C4-2B (cell line): ENCODE data around the gene C1R.

ENCODE experiments used
- H3K27ac ChIP-seq: fragments of 450-650 bp; 2 replicates; pipeline ENCODE4 v1.5.1; 2017
- ZFX ChIP-seq: fragments of 450-650 bp; IDR thresholded peaks from 2 replicates; pipeline ENCODE4 v1.6.1; 2017
- TF ChIP-seq, protein P1 (sequence below): fragments of 450-650 bp; conservative IDR thresholded peaks from 2 replicates; pipeline ENCODE4 v1.5.1; 2017; ENCODE audit warnings: mild to moderate bottlenecking

C1R gene

DNA sequence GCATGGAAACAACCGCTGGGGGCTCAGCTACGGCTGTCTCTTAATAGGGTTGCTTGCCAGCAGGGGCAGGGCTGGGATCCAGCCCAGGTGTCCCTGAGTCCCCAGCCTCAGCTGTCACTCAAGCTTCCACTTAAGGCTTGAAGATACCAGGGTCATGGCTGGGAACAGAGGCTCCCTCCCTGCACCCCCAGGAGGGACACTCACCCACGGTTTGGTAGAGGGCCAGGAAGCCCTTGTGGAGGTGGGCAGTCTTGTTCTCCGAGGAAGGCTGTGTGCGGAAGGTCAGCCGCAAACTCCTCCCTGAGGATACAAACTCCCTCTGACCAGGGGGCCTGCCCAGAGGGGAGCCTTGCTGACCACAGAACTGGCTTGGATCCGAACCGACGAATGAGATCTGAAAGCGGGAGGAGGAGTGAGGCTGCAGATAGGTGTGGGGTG is 9.5 kb upstream of the C1R start:
- H3K27ac ChIP-seq: no peak overlapping the region
- TF ChIP-seq ZFX: no peak
- TF ChIP-seq, protein P1, sequence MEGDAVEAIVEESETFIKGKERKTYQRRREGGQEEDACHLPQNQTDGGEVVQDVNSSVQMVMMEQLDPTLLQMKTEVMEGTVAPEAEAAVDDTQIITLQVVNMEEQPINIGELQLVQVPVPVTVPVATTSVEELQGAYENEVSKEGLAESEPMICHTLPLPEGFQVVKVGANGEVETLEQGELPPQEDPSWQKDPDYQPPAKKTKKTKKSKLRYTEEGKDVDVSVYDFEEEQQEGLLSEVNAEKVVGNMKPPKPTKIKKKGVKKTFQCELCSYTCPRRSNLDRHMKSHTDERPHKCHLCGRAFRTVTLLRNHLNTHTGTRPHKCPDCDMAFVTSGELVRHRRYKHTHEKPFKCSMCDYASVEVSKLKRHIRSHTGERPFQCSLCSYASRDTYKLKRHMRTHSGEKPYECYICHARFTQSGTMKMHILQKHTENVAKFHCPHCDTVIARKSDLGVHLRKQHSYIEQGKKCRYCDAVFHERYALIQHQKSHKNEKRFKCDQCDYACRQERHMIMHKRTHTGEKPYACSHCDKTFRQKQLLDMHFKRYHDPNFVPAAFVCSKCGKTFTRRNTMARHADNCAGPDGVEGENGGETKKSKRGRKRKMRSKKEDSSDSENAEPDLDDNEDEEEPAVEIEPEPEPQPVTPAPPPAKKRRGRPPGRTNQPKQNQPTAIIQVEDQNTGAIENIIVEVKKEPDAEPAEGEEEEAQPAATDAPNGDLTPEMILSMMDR: no peak

DNA sequence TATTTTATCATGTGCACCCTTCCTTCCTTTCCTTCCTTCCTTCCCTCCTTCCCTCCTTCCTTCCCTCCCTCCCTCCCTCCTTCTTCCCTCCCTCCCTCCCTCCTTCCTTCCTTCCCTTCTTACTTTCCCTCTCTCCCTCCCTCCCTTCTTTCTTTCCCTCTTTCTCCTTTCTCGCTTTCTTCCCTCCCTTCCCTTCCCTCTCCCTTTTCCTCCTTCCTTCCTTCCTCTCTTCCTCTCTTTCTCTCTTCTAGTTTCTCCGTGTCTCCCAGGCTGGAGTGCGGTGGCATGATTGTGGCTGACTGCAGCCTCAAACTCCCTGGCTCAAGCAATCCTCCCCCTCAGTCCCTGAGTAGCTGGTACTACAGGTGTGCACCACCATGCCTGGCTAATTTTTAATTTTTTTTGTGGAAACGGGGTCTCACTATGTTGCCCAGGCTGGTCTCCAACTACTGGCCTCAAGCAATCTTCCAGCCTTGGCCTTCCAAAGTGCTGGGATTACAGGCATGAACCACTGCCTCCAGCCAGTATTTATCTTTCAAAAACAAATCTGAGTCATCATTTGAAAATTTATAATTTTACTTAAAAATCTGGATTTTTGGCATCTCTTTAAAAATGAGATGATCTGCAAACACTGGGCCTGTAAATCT is 8.9 kb upstream of the C1R start:
- no peak overlapping the region for H3K27ac ChIP-seq
- TF ChIP-seq, protein P1: no peak
- no peak for TF ChIP-seq ZFX

- no peak for TF ChIP-seq ZFX
- no peak overlapping the region for H3K27ac ChIP-seq
These were observed 8.0 kb upstream of the C1R start for GRCh38 chr12:7100239-7100638.

DNA sequence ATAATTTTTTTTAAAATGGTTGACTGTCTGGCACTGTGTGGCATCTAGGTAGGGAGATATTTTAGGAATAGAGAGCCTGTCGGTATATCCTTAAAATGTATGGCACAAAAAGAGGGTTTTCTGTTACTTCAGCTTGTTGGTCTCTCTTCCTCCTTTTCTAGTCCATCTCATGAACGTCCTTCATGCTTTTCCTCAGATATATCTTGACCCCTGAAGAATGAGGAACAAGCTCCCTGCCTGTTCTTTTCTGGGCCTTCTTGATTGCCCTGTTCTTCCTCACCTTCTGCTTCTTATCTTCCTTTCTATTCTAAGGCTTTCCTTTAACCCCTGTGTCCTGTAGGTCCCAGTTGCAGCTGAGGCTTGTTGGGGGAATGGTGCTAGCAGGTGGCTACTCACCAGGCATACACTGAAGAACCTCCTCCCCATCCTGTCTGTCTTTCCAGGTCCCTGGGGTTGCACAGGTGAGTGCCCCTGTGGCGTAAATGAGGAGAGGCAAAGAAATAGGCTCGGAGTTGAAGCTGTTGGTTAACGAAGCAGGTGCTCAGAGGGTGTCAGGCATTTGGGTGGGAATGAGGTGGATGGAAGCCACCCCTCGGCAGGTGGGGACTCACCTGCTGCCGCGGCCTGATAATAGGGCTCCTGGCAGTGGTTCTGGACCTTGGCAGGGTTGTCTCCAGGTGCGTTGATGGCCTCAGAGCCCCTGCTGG is 7.2 kb upstream of the C1R start:
- H3K27ac ChIP-seq: no peak overlapping the region
- no peak for TF ChIP-seq ZFX
- TF ChIP-seq, protein P1: no peak

DNA sequence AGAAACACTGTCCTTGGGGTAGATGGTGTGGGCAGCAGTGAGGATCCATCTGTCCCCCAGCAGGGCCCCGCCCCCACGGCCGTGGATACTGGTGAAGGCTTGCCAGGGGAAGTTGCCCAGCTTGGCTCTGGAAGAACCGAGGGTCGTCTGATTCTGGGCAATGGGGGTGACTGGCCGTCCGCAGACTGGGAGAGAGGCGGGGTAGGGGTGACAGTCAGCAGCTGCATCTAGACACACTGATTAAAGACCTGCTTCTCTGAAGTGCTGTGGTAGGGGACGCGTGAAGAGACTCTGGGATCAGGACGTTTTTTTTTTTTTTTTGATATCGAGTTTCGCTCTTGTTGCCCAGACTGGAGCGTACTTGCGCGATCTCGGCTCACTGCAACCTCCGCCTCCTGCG is 4.7 kb upstream of the C1R start:
- TF ChIP-seq ZFX: no peak
- TF ChIP-seq, protein P1: no peak
- H3K27ac ChIP-seq: no peak overlapping the region

- no peak overlapping the region for H3K27ac ChIP-seq
- TF ChIP-seq, protein P1: no peak
- TF ChIP-seq ZFX: no peak
These were observed 4.0 kb upstream of the C1R start for GRCh38 chr12:7096006-7096932.

DNA sequence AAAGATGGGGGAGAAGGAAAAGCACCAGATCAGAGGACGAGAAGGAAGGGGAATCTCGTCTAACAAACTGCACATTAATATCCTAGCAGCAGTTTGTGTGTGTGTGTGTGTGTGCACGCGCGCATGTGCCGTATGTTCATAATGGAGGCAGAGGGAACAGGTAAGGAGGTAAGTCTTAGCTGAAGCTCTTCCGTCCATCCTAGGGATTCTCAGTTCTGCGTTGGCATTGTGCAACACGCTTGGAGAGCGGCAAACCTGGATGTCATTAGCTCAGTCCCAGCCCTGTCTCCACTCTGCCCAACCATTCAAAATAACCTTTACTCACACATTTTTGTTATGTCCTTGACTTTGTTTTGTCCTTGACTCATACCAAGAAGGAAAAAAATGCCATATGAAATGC is 1.6 kb upstream of the C1R start:
- TF ChIP-seq ZFX: no peak
- TF ChIP-seq, protein P1: no peak
- no peak overlapping the region for H3K27ac ChIP-seq
